GM20000 (cell line): Measurements from ENCODE around the gene BCKDK.

Experiments used
- DNase-seq: peaks from one replicate; pipeline ENCODE4 v3.0.0; 2012; ENCODE audit warnings: low spot score
- CTCF ChIP-seq: IDR thresholded peaks from 2 replicates; pipeline ENCODE4 v1.5.1; 2012; ENCODE audit warnings: mild to moderate bottlenecking, control low read depth; ENCODE audit errors: extremely low read depth, missing control alignments

The BCKDK gene

GRCh38 chr16:31084584-31085302 is 23.4 kb upstream of the BCKDK start:
- TF ChIP-seq CTCF = no peak
- DNase-seq = no peak

- DNase-seq = no peak
- no peak for TF ChIP-seq CTCF
Measured at GRCh38 chr16:31085411-31085810, 22.8 kb upstream of the BCKDK start.

- TF ChIP-seq CTCF = no peak
- DNase-seq = no peak
Measured at GRCh38 chr16:31085873-31086628, 22.1 kb upstream of the BCKDK start.

- TF ChIP-seq CTCF = no peak
- DNase-seq = no peak
Measured at GRCh38 chr16:31086629-31086906, 21.6 kb upstream of the BCKDK start.

GRCh38 chr16:31087481-31087880 is 20.7 kb upstream of the BCKDK start:
- no peak for TF ChIP-seq CTCF
- no peak for DNase-seq

GRCh38 chr16:31087971-31088370 is 20.2 kb upstream of the BCKDK start:
- DNase-seq = no peak
- no peak for TF ChIP-seq CTCF

- DNase-seq = no peak
- no peak for TF ChIP-seq CTCF
Measured at GRCh38 chr16:31088459-31089183, 19.6 kb upstream of the BCKDK start, which contains the start of gene PRSS53. Gene PRSS53 (minus strand): TSS chr16:31088943. CDS start chr16:31088809, 134 bp downstream.
